Testis (tissue), 2 donors: ENCODE data around the gene MEG3.

Source experiments
- POLR2A ChIP-seq: fragments of 450-650 bp; IDR thresholded peaks from one replicate; pipeline ENCODE4 v1.6.1; 2017; ENCODE audit warnings: antibody characterized with exemption, mild to moderate bottlenecking, moderate library complexity
- TF ChIP-seq, protein P1 (sequence below), 3 experiments: fragments of 450-650 bp in 2 of 3; fragments of 200-600 bp in 1 of 3; sonication (generic) in 1 of 3; IDR thresholded peaks; one replicate each; pipeline ENCODE4 v1.5.1; 2016 to 2019; ENCODE audit warnings: antibody characterized with exemption in 3 of 3, mild to moderate bottlenecking in 2 of 3, moderate library complexity in 1 of 3

DNA sequence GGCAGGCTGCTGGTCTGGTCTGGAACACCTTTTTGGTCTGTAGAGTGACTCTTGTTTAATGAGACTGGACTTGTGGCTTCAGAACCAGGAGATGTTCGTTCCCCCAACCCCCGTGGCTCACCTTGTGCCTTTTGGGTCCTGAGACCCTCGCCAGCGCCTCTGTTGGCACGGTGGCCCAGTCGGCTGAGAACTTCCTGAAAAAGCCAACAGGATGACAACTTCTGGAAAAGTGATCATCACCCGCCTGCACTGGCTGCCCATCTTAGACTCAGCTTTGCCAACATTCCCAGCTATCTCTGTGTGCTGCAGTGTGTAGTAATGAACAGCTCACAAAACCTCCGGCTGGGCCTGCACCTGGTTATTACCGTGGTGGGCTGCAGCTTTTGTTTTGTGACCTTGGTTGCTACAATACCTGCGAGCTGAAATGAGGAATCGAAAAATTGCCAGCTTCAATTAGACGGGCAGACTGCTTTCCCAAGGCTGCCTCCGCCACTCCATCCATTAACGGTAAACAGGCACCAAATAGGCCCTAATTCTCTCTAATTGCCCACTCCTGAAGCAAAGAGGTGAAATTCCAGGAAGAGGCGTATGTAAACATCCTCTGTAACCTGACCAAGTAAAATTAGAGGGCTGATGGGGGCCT is 16.0 kb downstream of the MEG3 start:
- TF ChIP-seq, protein P1, sequence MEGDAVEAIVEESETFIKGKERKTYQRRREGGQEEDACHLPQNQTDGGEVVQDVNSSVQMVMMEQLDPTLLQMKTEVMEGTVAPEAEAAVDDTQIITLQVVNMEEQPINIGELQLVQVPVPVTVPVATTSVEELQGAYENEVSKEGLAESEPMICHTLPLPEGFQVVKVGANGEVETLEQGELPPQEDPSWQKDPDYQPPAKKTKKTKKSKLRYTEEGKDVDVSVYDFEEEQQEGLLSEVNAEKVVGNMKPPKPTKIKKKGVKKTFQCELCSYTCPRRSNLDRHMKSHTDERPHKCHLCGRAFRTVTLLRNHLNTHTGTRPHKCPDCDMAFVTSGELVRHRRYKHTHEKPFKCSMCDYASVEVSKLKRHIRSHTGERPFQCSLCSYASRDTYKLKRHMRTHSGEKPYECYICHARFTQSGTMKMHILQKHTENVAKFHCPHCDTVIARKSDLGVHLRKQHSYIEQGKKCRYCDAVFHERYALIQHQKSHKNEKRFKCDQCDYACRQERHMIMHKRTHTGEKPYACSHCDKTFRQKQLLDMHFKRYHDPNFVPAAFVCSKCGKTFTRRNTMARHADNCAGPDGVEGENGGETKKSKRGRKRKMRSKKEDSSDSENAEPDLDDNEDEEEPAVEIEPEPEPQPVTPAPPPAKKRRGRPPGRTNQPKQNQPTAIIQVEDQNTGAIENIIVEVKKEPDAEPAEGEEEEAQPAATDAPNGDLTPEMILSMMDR (IDR thresholded peaks at IDR 0.05) = no peak
- TF ChIP-seq POLR2A = no peak
